Mesenchymal stem cell (in vitro differentiated cells and primary cell): ENCODE results near the gene DNAJC6.
"Not testable (repeated sequence)": the region's sequence is repeated elsewhere in the genome, so short reads cannot be mapped to it uniquely, and the experiment has no call there.

Experiments
- DNase-seq: peaks from one replicate; pipeline ENCODE4 v3.0.0-alpha.2; 2013
- H2AFZ ChIP-seq: one replicate; pipeline ENCODE4 v1.6.1; 2013; ENCODE audit warnings: low read depth, mild to moderate bottlenecking, control low read depth, inconsistent platforms, low read length, moderate library complexity
- H2AK5ac ChIP-seq: 2 replicates; pipeline ENCODE4 v1.6.1; 2013; ENCODE audit warnings: low read length, moderate library complexity, mild to moderate bottlenecking, inconsistent platforms; ENCODE audit not compliant: severe bottlenecking
- H2BK120ac ChIP-seq: one replicate; pipeline ENCODE4 v1.6.1; 2013; ENCODE audit warnings: low read depth, mild to moderate bottlenecking, inconsistent platforms, low read length, moderate library complexity
- H2BK12ac ChIP-seq, 2 experiments: one replicate each; pipeline ENCODE4 v1.6.1; 2013; ENCODE audit warnings: inconsistent platforms in 2 of 2, low read length in 2 of 2, mild to moderate bottlenecking in 2 of 2, moderate library complexity in 2 of 2, control low read depth in 1 of 2
- H2BK15ac ChIP-seq: one replicate; pipeline ENCODE4 v1.6.1; 2013; ENCODE audit warnings: mild to moderate bottlenecking, low read depth, inconsistent platforms; ENCODE audit not compliant: poor library complexity, severe bottlenecking
- H2BK5ac ChIP-seq: 2 replicates; pipeline ENCODE4 v1.6.1; 2013; ENCODE audit warnings: low read depth, mild to moderate bottlenecking, low read length, control low read depth, inconsistent platforms; ENCODE audit not compliant: poor library complexity, severe bottlenecking
- H3K14ac ChIP-seq, 2 experiments: one replicate each; pipeline ENCODE4 v1.6.1; 2013; ENCODE audit warnings: inconsistent platforms in 2 of 2, low read length in 2 of 2, control low read depth in 1 of 2, mild to moderate bottlenecking in 1 of 2, moderate library complexity in 1 of 2
- H3K18ac ChIP-seq, 2 experiments: one replicate each; pipeline ENCODE4 v1.6.1; 2013; ENCODE audit warnings: inconsistent platforms in 2 of 2, low read length in 2 of 2, control low read depth in 1 of 2, low read depth in 1 of 2, mild to moderate bottlenecking in 1 of 2
- H3K23ac ChIP-seq, 2 experiments: one replicate each; pipeline ENCODE4 v1.6.1; 2013; ENCODE audit warnings: inconsistent platforms in 2 of 2, low read length in 2 of 2, mild to moderate bottlenecking in 2 of 2, moderate library complexity in 2 of 2, control low read depth in 1 of 2
- H3K27ac ChIP-seq: 2 replicates; pipeline ENCODE4 v1.5.1; 2013; ENCODE audit warnings: mild to moderate bottlenecking, moderate library complexity, low read length, control low read depth, inconsistent platforms; ENCODE audit not compliant: poor library complexity, severe bottlenecking
- H3K27me3 ChIP-seq, 2 experiments: 2 replicates each; pipeline versions ENCODE4 v1.6.1 to v1.7.0; 2013; ENCODE audit warnings: low read length in 2 of 2, mild to moderate bottlenecking in 2 of 2, moderate library complexity in 2 of 2, control low read depth in 1 of 2, inconsistent platforms in 1 of 2; ENCODE audit not compliant: control insufficient read depth in 1 of 2, insufficient read depth in 1 of 2
- H3K36me3 ChIP-seq, 2 experiments: 2 replicates each; pipeline versions ENCODE4 v1.6.1 to v1.7.0; 2013; ENCODE audit warnings: low read length in 2 of 2, control low read depth in 1 of 2, inconsistent platforms in 1 of 2, low read depth in 1 of 2, mild to moderate bottlenecking in 1 of 2; ENCODE audit not compliant: insufficient read depth in 2 of 2, control insufficient read depth in 1 of 2
- H3K4ac ChIP-seq, 2 experiments: one replicate each; pipeline ENCODE4 v1.6.1; 2013; ENCODE audit warnings: inconsistent platforms in 2 of 2, low read length in 2 of 2, mild to moderate bottlenecking in 2 of 2, moderate library complexity in 2 of 2, control low read depth in 1 of 2, low read depth in 1 of 2
- H3K4me1 ChIP-seq: 2 replicates; pipeline ENCODE4 v1.6.1; 2013; ENCODE audit warnings: low read depth, low read length, control low read depth; ENCODE audit not compliant: control insufficient read depth, insufficient read depth
- H3K4me2 ChIP-seq: 2 replicates; pipeline ENCODE4 v1.6.1; 2013; ENCODE audit warnings: low read length, mild to moderate bottlenecking, inconsistent platforms; ENCODE audit not compliant: poor library complexity, severe bottlenecking
- H3K4me3 ChIP-seq, 2 experiments: 2 replicates each; pipeline versions ENCODE4 v1.5.1 to v1.7.0; 2013; ENCODE audit warnings: low read length in 2 of 2, mild to moderate bottlenecking in 2 of 2, control low read depth in 1 of 2, low read depth in 1 of 2; ENCODE audit not compliant: insufficient read depth in 1 of 2
- H3K79me1 ChIP-seq: replicated peaks from 2 replicates; pipeline ENCODE4 v1.6.1; 2013; ENCODE audit warnings: mild to moderate bottlenecking, control low read depth, low read length, inconsistent platforms; ENCODE audit not compliant: poor library complexity, severe bottlenecking
- H3K9ac ChIP-seq: 2 replicates; pipeline ENCODE4 v1.7.0; 2013; ENCODE audit warnings: mild to moderate bottlenecking, low read length, moderate library complexity
- H3K9me3 ChIP-seq: 2 replicates; pipeline ENCODE4 v1.7.0; 2013; ENCODE audit warnings: mild to moderate bottlenecking, low read length; ENCODE audit not compliant: control insufficient read depth
- H4K8ac ChIP-seq: one replicate; pipeline ENCODE4 v1.6.1; 2013; ENCODE audit warnings: inconsistent platforms, mild to moderate bottlenecking, low read length, moderate library complexity
- H4K91ac ChIP-seq: one replicate; pipeline ENCODE4 v1.6.1; 2013; ENCODE audit warnings: mild to moderate bottlenecking, low read length, inconsistent platforms
- WGBS: methylation state at CpG from one replicate; pipeline ENCODE4 v1.1.7; 2013; ENCODE audit warnings: mixed read lengths; 5-methylcytosine and 5-hydroxymethylcytosine counted together

Gene DNAJC6

GRCh38 chr1:65372557-65372956 is 63.2 kb downstream of the DNAJC6 start:
- H3K14ac ChIP-seq = no peak overlapping the region
- no peak overlapping the region for H3K18ac ChIP-seq
- no peak overlapping the region for H3K23ac ChIP-seq
- H2BK120ac ChIP-seq = no peak overlapping the region
- no peak overlapping the region for H2AFZ ChIP-seq
- H2AK5ac ChIP-seq = no peak overlapping the region
- H3K27me3 ChIP-seq = no peaks in the 10 kb centered on the region
- H2BK12ac ChIP-seq = no peak overlapping the region
- no peaks in the 10 kb centered on the region for H3K4me1 ChIP-seq
- H2BK5ac ChIP-seq = no peak overlapping the region
- WGBS = no CpG with 5 or more reads among the region's 1 CpG
- no peak overlapping the region for H2BK15ac ChIP-seq
- no peak overlapping the region for H3K4me2 ChIP-seq
- H4K8ac ChIP-seq = no peak overlapping the region
- H4K91ac ChIP-seq = no peak overlapping the region
- H3K27ac ChIP-seq = no peak overlapping the region
- no peak overlapping the region for H3K4ac ChIP-seq
- H3K36me3 ChIP-seq = no peaks in the 10 kb centered on the region
- no peak overlapping the region for H3K9ac ChIP-seq
- no peak overlapping the region for H3K4me3 ChIP-seq
- peak; percentile 20 for DNase-seq
- H3K9me3 ChIP-seq = no peaks in the 10 kb centered on the region
- H3K79me1 ChIP-seq = no peaks in the 10 kb centered on the region

GRCh38 chr1:65377496-65378246 is 68.3 kb downstream of the DNAJC6 start:
- 92% methylated on average over 4 of the region's 4 CpGs for WGBS
- Histone ChIP-seq H3K9me3 (no peaks in the 10 kb centered on the region), H2AK5ac (no peak overlapping the region), H3K4ac (no peak overlapping the region), H4K91ac (no peak overlapping the region), H3K14ac (no peak overlapping the region), H2BK12ac (no peak overlapping the region), H3K18ac (no peak overlapping the region), H3K23ac (no peak overlapping the region), H3K36me3 (no peaks in the 10 kb centered on the region), H3K79me1 (no peaks in the 10 kb centered on the region), H4K8ac (no peak overlapping the region), H3K4me1 (no peaks in the 10 kb centered on the region), H2BK5ac (no peak overlapping the region), H3K4me3 (no peak overlapping the region), H2BK120ac (no peak overlapping the region), H3K27me3 (no peaks in the 10 kb centered on the region), H3K9ac (no peak overlapping the region), H2AFZ (no peak overlapping the region), H3K27ac (no peak overlapping the region), H3K4me2 (no peak overlapping the region), H2BK15ac (no peak overlapping the region)
- no peak for DNase-seq

- H2BK15ac ChIP-seq = no peak overlapping the region
- no peak overlapping the region for H3K27ac ChIP-seq
- no peak overlapping the region for H3K14ac ChIP-seq
- no peak overlapping the region for H4K91ac ChIP-seq
- no peaks in the 10 kb centered on the region for H3K79me1 ChIP-seq
- no peak overlapping the region for H3K4me3 ChIP-seq
- no peak overlapping the region for H4K8ac ChIP-seq
- no peak overlapping the region for H3K23ac ChIP-seq
- DNase-seq = no peak
- no peak overlapping the region for H3K9ac ChIP-seq
- H2AFZ ChIP-seq = no peak overlapping the region
- 80% methylated on average over 1 of the region's 2 CpGs for WGBS
- no peaks in the 10 kb centered on the region for H3K36me3 ChIP-seq
- no peak overlapping the region for H2BK12ac ChIP-seq
- no peak overlapping the region for H3K18ac ChIP-seq
- no peaks in the 10 kb centered on the region for H3K27me3 ChIP-seq
- no peak overlapping the region for H2BK120ac ChIP-seq
- H3K9me3 ChIP-seq = no peaks in the 10 kb centered on the region
- no peak overlapping the region for H3K4ac ChIP-seq
- no peak overlapping the region for H2AK5ac ChIP-seq
- H3K4me1 ChIP-seq = no peaks in the 10 kb centered on the region
- no peak overlapping the region for H3K4me2 ChIP-seq
- H2BK5ac ChIP-seq = no peak overlapping the region
Observed at GRCh38 chr1:65378247-65378946, 69.1 kb downstream of the DNAJC6 start.

- H3K27me3 ChIP-seq, H3K14ac ChIP-seq, H2BK12ac ChIP-seq, H3K9ac ChIP-seq, H2BK5ac ChIP-seq, H3K4ac ChIP-seq, H4K91ac ChIP-seq, DNase-seq, H3K18ac ChIP-seq, H3K4me2 ChIP-seq, H3K36me3 ChIP-seq, H3K79me1 ChIP-seq, H3K23ac ChIP-seq, H4K8ac ChIP-seq, H2AK5ac ChIP-seq, H2AFZ ChIP-seq, H3K4me1 ChIP-seq, H3K9me3 ChIP-seq, H2BK15ac ChIP-seq, H3K4me3 ChIP-seq, H2BK120ac ChIP-seq, H3K27ac ChIP-seq: not testable (repeated sequence)
- no CpG with 5 or more reads among the region's 5 CpGs for WGBS
Observed at GRCh38 chr1:65384426-65384825, 75.1 kb downstream of the DNAJC6 start.
